Suprapubic skin (tissue), 4 donors: ENCODE results near the gene NR1H2. TPM values are rescaled to one million over a fixed set of nuclear protein-coding genes. Genes with fewer than 3 reads are reported as not detected.

Experiments
- DNase-seq, 2 donors: peaks; one replicate each; pipeline ENCODE4 v3.0.0-alpha.2; 2019; ENCODE audit warnings: low spot score in 2 of 2
- H3K27ac ChIP-seq: fragments of 200-600 bp; sonication (generic); one replicate; pipeline ENCODE4 v1.5.1; 2019
- H3K27me3 ChIP-seq: fragments of 200-600 bp; sonication (generic); one replicate; pipeline ENCODE4 v1.5.1; 2019
- H3K36me3 ChIP-seq: fragments of 200-600 bp; sonication (generic); one replicate; pipeline ENCODE4 v1.5.1; 2019
- H3K4me1 ChIP-seq: fragments of 200-600 bp; sonication (generic); one replicate; pipeline ENCODE4 v1.5.1; 2019
- H3K4me3 ChIP-seq: fragments of 200-600 bp; sonication (generic); one replicate; pipeline ENCODE4 v1.5.1; 2019; ENCODE audit warnings: mild to moderate bottlenecking
- H3K9me3 ChIP-seq: fragments of 200-600 bp; sonication (generic); one replicate; pipeline ENCODE4 v1.5.1; 2019
- EP300 ChIP-seq: sonication (generic); formaldehyde crosslinking; IDR thresholded peaks from one replicate; pipeline ENCODE4 v1.6.1; 2017; ENCODE audit warnings: antibody characterized with exemption
- POLR2A ChIP-seq, 2 donors: fragments of 450-650 bp; IDR thresholded peaks; one replicate each; pipeline ENCODE4 v1.6.1; 2017; ENCODE audit warnings: antibody characterized with exemption in 2 of 2, mild to moderate bottlenecking in 2 of 2, moderate library complexity in 2 of 2
- POLR2AphosphoS5 ChIP-seq, 3 donors: sonication (generic); formaldehyde crosslinking; IDR thresholded peaks; one replicate each; pipeline ENCODE4 v1.6.1; 2017; ENCODE audit warnings: antibody characterized with exemption in 3 of 3
- WGBS: methylation state at CpG from one replicate; pipeline ENCODE4 v1.1.5; 2018; 5-methylcytosine and 5-hydroxymethylcytosine counted together
- total RNA-seq, 4 donors: library from RNA; depleted of rRNA; stranded (reverse); fragments of >200 nt; gene quantifications; one replicate each; pipeline ENCODE4 v1.1.0, GENCODE V29; 2016
- TF ChIP-seq, protein P1 (sequence below), 2 donors: fragments of 200-600 bp in 1 of 2; fragments of 450-650 bp in 1 of 2; sonication (generic) in 1 of 2; IDR thresholded peaks; one replicate each; pipeline ENCODE4 v1.5.1; 2016 to 2019; ENCODE audit warnings: antibody characterized with exemption in 2 of 2, mild to moderate bottlenecking in 1 of 2, moderate library complexity in 1 of 2

NR1H2 gene
- total RNA-seq, 4 donors from 2014 or later: 80.6 to 94.7 (median 88.9) TPM

DNA sequence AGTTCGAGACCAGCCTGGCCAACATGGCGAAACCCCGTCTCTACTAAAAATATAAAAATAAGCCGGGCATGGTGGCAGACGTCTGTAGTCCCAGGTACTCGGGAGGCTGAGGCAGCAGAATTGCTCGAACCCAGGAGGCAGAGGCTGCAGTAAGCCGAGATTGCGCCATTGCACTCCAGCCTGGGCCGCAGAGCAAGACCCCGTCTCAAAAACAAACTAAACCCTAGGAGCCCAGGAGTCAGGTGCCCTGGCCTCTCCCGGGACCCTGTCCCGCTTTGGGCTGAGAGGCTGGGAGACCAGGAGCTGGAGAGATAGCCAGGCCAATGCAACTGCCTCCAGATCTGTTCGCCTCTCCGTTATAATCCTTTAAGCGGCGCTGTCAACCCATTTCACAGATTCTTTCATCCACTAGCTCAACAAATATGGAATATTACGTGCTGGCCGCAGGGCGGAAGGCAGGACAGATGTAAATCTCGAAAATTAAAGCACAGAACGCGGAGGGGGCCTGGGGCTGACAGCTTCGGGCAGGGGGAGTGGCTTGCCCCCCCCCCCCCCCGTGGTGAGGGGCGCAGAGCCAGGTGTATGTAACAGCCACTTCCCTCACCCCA lies 51.2 kb downstream of the NR1H2 start:
- no peaks in the 10 kb centered on the region for H3K36me3 ChIP-seq
- H3K4me3 ChIP-seq: peak overlapping the region; percentile 39
- 88% methylated on average over 19 of the region's 26 CpGs for WGBS
- no peak overlapping the region for H3K27ac ChIP-seq
- DNase-seq: no peak
- H3K9me3 ChIP-seq: no peaks in the 10 kb centered on the region
- H3K27me3 ChIP-seq: peaks cover 13% of the 10 kb centered on the region
- peaks cover 26% of the 10 kb centered on the region for H3K4me1 ChIP-seq
- TF ChIP-seq, protein P1, sequence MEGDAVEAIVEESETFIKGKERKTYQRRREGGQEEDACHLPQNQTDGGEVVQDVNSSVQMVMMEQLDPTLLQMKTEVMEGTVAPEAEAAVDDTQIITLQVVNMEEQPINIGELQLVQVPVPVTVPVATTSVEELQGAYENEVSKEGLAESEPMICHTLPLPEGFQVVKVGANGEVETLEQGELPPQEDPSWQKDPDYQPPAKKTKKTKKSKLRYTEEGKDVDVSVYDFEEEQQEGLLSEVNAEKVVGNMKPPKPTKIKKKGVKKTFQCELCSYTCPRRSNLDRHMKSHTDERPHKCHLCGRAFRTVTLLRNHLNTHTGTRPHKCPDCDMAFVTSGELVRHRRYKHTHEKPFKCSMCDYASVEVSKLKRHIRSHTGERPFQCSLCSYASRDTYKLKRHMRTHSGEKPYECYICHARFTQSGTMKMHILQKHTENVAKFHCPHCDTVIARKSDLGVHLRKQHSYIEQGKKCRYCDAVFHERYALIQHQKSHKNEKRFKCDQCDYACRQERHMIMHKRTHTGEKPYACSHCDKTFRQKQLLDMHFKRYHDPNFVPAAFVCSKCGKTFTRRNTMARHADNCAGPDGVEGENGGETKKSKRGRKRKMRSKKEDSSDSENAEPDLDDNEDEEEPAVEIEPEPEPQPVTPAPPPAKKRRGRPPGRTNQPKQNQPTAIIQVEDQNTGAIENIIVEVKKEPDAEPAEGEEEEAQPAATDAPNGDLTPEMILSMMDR (IDR thresholded peaks at IDR 0.05): no peak
- no peak for TF ChIP-seq POLR2AphosphoS5 (IDR thresholded peaks at IDR 0.05)
- TF ChIP-seq EP300: no peak
- TF ChIP-seq POLR2A (IDR thresholded peaks at IDR 0.05): no peak

- H3K4me1 ChIP-seq: peaks cover 29% of the 10 kb centered on the region
- H3K4me3 ChIP-seq: peak overlapping the region; percentile 39
- no peaks in the 10 kb centered on the region for H3K36me3 ChIP-seq
- H3K27me3 ChIP-seq: peaks cover 13% of the 10 kb centered on the region
- H3K27ac ChIP-seq: peak overlapping the region; percentile 31
- DNase-seq: peak; percentile 89 to 92
- no CpG with 5 or more reads among the region's 38 CpGs for WGBS
- TF ChIP-seq, protein P1 (IDR thresholded peaks at IDR 0.05): no peak
- no peak for TF ChIP-seq POLR2AphosphoS5 (IDR thresholded peaks at IDR 0.05)
- peak in 1 of 2 donors; percentile 29 for TF ChIP-seq POLR2A (IDR thresholded peaks at IDR 0.05)
- TF ChIP-seq EP300: no peak
- H3K9me3 ChIP-seq: no peaks in the 10 kb centered on the region
These were observed 51.8 kb downstream of the NR1H2 start for GRCh38 chr19:50427997-50428425.

DNA sequence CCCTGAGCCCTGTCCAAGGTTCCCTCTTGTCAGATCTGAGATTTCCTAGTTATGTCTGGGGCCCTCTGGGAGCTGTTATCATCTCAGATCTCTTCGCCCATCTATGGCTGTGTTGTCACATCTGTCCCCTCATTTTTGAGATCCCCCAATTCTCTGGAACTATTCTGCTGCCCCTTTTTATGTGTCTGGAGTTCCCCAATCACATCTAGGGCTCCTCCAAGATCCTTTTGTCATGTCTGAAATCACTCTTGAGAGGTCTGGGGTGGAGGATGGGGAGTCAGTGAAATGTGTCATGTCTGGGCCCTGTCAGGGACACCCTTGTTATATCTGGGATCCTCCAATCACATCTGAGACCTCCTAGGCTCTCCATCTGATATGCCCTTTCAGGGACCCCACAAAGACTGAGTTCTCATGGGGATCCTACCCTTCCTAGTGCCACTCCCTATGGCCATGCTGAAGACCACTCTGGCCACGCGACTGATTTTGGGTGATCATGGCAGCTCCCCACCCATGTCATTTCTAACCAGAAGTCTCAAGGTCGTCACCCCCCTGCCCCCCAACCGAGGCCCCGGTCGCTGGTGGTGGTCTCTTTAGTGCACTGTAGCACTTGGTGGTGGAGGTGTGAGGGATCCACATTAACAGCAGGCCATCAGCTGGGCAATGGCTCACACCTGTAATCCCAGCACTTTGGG lies 52.7 kb downstream of the NR1H2 start:
- Histone ChIP-seq H3K27ac (no peak overlapping the region), H3K27me3 (peaks cover 19% of the 10 kb centered on the region), H3K36me3 (no peaks in the 10 kb centered on the region), H3K9me3 (no peaks in the 10 kb centered on the region), H3K4me3 (no peak overlapping the region), H3K4me1 (peaks cover 29% of the 10 kb centered on the region)
- no peak for DNase-seq
- TF ChIP-seq, protein P1 (IDR thresholded peaks at IDR 0.05): no peak
- TF ChIP-seq EP300 (no peak), POLR2AphosphoS5 (IDR thresholded peaks at IDR 0.05) (no peak), POLR2A (IDR thresholded peaks at IDR 0.05) (no peak)
- WGBS: 98% methylated on average over 2 of the region's 7 CpGs

GRCh38 chr19:50430888-50431342 lies 54.7 kb downstream of the NR1H2 start:
- 29% methylated on average over 13 of the region's 13 CpGs for WGBS
- H3K9me3 ChIP-seq: no peaks in the 10 kb centered on the region
- TF ChIP-seq POLR2A (IDR thresholded peaks at IDR 0.05) (no peak), POLR2AphosphoS5 (IDR thresholded peaks at IDR 0.05) (no peak), EP300 (no peak)
- TF ChIP-seq, protein P1 (IDR thresholded peaks at IDR 0.05): no peak
- peak overlapping the region; percentile 26 for H3K27ac ChIP-seq
- H3K27me3 ChIP-seq: peaks cover 37% of the 10 kb centered on the region
- peaks cover 29% of the 10 kb centered on the region for H3K4me1 ChIP-seq
- H3K4me3 ChIP-seq: peak overlapping the region; percentile 59
- no peaks in the 10 kb centered on the region for H3K36me3 ChIP-seq
- DNase-seq: no peak
